CD4-positive, alpha-beta T cell treated with Interleukin-2 at 100 ng/mL for 4 hours (primary cell): ENCODE results near the gene ACSF2.
A peak's percentile ranks its signal among the peaks of the same experiment; 100 is the strongest.

Source experiments
- DNase-seq: peaks from one replicate; pipeline ENCODE4 v3.0.0-alpha.2; 2020; ENCODE audit warnings: low spot score

ACSF2 gene

GRCh38 chr17:50478391-50479381 lies 52.7 kb downstream of the ACSF2 start, which contains the start of gene RSAD1:
Gene RSAD1, plus strand, starts transcription at chr17:50478860. Its CDS starts 25 bp downstream, at chr17:50478885.
- DNase-seq: peak; percentile 88

DNA sequence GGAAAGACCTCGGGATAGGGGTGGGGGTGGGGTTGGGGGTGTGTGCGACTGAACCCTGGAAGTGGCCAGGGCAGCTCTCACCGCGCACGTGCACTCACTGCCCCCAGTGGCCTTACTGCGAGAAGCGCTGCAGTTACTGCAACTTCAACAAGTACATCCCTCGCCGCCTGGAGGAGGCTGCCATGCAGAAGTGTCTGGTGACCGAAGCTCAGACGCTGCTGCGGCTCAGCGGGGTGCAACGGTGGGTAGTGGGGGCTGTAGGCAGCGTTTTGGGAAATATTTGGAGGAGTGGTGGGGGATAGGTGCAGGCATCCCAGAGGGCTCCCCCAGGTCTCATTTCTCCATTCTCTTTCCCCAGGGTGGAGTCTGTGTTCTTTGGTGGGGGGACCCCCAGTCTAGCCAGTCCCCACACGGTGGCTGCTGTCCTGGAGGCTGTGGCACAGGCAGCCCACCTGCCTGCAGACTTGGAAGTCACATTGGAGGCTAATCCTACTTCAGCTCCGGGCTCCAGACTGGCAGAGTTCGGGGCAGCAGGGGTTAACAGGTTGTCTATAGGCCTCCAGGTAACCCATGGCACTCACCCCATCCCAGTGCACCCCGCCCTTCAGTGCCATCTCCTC lies 53.6 kb downstream of the ACSF2 start:
- peak; percentile 61 for DNase-seq

GRCh38 chr17:50480142-50480764 lies 54.2 kb downstream of the ACSF2 start:
- no peak for DNase-seq

- DNase-seq: no peak
Measured at GRCh38 chr17:50480854-50481490, 55.0 kb downstream of the ACSF2 start.

DNA sequence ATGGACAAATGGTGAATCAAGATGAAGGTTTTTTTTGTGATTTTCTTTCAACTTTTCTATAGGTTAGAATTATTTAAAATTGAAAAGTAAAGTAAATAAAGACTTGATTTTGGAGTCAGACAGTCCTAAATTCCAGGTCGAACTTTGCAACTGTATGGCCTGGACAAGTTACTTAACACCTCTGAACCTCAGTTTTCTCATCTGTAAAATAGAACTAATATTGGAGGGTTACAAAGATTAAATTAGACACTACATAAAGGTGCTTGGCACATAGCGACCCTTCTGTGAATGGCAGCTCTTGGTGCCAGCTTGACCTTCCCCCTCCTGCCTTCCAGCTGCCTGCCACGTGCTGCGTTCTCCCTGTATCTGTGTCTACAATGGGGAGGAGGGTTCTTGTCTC lies 55.6 kb downstream of the ACSF2 start:
- DNase-seq: no peak

DNA sequence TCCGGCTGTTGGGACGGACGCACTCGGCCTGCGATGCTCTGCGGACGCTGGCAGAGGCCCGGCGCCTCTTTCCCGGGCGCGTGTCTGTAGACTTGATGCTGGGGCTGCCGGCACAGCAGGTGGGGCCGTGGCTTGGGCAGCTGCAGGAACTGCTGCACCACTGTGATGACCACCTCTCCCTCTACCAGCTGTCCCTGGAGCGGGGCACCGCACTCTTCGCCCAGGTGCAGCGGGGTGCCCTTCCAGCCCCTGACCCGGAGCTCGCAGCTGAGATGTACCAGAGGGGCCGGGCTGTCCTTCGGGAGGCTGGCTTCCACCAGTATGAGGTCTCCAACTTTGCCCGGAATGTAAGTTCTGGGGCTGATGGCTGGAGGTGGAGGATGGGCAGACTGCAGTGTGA lies 56.1 kb downstream of the ACSF2 start:
- DNase-seq: no peak

DNA sequence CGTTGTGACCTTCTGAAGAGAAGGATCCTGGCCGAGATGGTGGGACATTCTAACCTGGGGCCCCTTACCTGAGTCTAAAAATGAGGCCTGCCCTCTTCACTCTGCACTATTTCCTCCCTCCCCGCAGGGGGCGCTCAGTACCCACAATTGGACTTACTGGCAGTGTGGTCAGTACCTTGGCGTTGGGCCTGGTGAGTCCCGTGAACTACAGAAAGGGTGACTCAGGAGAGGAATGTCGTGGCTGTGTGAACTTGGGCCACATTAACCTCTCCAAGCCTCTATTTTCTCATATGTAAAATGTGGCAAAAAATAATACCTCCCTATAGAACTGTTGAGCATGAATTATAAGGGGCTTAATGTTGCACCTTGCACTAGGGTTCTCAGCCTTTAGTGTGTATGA lies 56.5 kb downstream of the ACSF2 start:
- DNase-seq: peak; percentile 77

DNA sequence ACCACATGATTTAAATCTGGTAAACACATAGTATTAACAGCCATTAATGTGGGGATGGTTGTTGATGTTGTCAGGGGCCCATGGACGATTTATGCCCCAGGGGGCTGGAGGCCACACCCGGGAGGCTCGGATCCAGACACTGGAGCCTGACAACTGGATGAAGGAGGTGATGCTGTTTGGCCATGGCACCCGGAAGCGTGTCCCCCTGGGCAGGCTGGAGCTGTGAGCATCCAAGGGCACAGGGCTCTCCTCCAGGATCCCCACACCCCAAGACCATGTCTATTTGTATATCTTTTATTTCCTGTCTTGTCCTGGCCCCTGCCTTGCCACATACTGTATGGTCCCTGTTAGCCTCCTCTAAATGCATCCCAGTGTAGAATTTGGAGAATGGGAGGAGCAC lies 57.2 kb downstream of the ACSF2 start:
- DNase-seq: no peak

DNA sequence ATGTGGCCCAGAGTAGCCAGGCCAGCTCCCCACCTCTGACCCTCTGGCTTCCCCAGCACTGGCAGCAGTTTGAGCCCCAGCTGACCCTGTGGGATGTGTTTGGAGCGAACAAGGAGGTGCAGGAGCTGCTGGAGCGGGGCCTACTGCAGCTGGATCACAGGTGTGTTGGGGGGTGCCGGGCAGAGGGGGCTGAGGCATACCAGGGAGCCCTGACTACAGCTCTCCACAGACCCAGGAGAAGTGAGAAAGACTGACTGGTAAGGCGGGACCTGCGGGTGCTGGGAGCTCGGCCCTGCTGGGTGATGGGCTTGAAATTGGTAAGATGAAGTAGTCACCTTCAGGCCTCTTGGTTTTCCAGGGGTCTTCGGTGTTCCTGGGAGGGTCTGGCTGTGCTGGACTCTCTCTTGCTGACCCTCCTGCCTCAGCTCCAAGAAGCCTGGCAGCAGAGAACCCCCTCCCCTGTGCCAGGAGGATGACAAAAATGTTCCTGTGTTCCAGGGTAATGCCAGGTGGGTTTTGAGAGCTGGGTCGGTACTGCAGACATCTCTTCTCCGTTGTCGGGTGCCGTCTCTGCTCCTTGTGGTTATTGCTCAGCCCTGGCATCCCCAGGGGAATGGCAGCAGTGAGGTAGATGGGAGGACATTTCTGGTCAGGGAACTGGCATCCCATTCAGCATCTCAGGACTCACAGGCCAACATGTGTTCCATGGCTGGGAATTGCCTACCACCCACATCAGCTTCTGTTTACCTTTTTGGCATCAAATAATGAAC lies 58.6 kb downstream of the ACSF2 start:
- DNase-seq: no peak

DNA sequence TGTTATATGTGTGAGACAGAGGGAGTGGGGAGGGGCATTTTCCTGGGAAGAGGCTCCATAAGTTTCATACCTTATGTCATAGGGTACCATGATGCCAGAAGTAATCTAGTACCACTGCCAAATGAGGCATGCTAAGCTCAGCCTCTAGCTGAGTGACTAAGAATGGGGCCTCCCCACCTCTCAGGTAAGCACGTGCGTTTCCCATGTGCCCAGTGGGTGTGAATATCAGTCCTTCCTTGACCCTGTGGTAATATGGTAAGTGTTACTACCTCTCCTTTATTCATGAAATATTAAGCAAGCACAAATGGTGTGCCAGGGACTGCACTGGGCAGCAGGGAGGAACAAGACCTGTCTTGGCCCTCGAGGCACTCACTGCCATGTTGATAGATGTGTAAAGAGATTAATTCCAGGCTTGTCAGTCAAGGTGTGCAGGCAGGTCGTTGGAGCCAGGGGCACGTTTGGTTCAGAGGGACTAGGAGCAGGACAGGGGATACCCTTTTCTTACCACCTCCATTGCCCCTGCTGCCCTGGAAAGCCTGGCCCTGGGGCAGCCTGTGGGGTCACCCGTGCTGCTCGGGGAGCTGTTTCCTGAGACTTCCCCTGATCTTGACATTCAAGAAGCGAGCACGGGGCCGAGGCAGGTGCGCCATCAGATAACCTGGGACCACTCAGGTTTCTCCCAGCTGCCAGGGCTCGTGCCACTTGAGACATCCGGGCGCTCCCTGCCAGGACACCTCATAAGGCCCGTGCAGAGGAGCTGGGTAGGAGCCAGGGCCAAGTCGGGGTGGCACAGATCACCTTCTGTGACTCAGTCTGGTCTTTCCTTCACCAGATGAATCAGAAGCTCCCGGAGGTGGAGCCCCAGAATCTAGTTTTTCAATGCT lies 61.4 kb downstream of the ACSF2 start:
- DNase-seq: no peak

GRCh38 chr17:50488880-50489279 lies 62.9 kb downstream of the ACSF2 start:
- no peak for DNase-seq

GRCh38 chr17:50491505-50491904 lies 65.5 kb downstream of the ACSF2 start:
- no peak for DNase-seq

- no peak for DNase-seq
Measured at GRCh38 chr17:50492214-50492613, 66.2 kb downstream of the ACSF2 start.

- DNase-seq: no peak
Measured at GRCh38 chr17:50493744-50494143, 67.7 kb downstream of the ACSF2 start.

DNA sequence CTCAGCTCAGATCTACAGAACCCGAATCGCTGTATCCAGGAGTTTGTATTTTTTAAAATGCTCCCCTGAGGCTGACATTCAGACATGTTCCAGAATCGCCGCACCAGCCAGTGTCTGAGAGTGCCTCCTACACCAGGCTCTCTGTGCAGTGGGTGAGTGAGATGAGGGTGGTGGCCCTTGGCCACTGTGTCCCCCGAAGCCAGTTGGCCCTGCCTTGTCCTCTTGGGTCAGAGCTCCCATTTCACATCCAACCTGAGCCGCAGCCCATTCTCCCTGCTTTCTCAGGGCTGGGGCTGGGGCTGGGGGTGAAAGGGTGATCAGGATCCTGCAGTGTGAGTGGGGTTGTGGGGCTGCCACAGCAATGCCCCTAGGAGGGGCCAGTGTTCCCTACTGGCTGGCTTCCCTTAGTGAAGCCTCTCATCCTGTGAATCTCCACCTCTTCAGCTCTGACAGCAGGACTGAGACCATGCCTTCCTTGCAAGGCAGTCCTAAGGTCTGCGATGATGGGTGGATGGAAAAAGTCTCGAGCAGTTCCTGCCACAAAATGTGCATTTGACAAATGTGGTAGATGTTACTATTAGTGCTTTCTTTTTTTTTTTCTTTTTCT lies 69.3 kb downstream of the ACSF2 start:
- DNase-seq: no peak

- DNase-seq: no peak
Measured at GRCh38 chr17:50495918-50496317, 69.9 kb downstream of the ACSF2 start.

- DNase-seq: no peak
Measured at GRCh38 chr17:50498021-50498874, 72.2 kb downstream of the ACSF2 start.

GRCh38 chr17:50499270-50499669 lies 73.3 kb downstream of the ACSF2 start:
- DNase-seq: no peak

DNA sequence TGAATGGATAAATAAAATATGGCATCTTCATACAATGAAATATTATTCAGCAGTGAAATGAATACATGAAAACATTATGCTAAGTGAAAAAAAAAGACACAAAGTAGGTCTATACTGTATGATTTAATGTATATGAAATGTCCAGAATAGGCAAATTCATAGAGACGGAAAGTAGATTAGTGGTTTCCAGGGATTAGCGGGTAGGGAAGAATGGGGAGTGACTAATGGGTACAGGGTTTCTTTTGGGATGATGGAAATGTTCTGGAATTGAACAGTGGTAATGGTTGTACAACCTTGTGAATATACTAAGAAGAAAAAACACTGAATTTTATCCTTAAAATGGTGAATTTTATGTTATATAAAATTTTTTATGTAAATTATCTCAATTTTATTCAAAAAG lies 73.7 kb downstream of the ACSF2 start:
- DNase-seq: no peak
